ENCODE measurements around the gene TNFRSF1A. TPM values are rescaled to one million over a fixed set of nuclear protein-coding genes. Genes with fewer than 3 reads are reported as not detected.
"Not testable (repeated sequence)": the region's sequence is repeated elsewhere in the genome, so short reads cannot be mapped to it uniquely, and the experiment has no call there.

The TNFRSF1A gene
- total and polyA plus RNA-seq, 10 donors, result 22.5 to 578 (median 211) TPM

GRCh38 chr12:6345319-6346091 is 3.6 kb upstream of the TNFRSF1A start:
- 41 to 54% (median 47%) methylated on average over 10 of the region's 10 CpGs for WGBS, 5 donors

GRCh38 chr12:6344101-6344660 is 2.3 kb upstream of the TNFRSF1A start:
- DNase-seq; H3K36me3 ChIP-seq; H3K9me3 ChIP-seq; H3K4me3 ChIP-seq; intact Hi-C loops (cut with DNase I; ENCODE audit: low total_unique reads): not testable (repeated sequence)
- peak overlapping the region in 5 of 8 donors; percentile 95 to 99 (median 98) for H3K27ac ChIP-seq
- H3K4me1 ChIP-seq, result peaks cover 22 to 93% (median 65%) of the 10 kb centered on the region in 6 donors
- WGBS, 5 donors, result 87 to 94% (median 91%) methylated on average over 9 to 11 of the region's 11 CpGs
- H3K27me3 ChIP-seq (replicated peaks in 1 of 7), result peaks cover 0 to 73% (median 0%) of the 10 kb centered on the region in 7 donors

More at GRCh38 chr12:6345319-6346091, 3.6 kb upstream of the TNFRSF1A start:
- DNase-seq, result peak; percentile 86
- peak overlapping the region in 7 of 8 donors; percentile 74 to 99 (median 84) for H3K27ac ChIP-seq
- peaks cover 22 to 80% (median 57%) of the 10 kb centered on the region in 6 donors for H3K4me1 ChIP-seq
- peak overlapping the region in 1 of 8 donors; percentile 48 for H3K4me3 ChIP-seq
- peaks cover 0 to 70% (median 0%) of the 10 kb centered on the region in 7 donors for H3K27me3 ChIP-seq (replicated peaks in 1 of 7)
- no peaks in the 10 kb centered on the region for H3K9me3 ChIP-seq
- intact Hi-C loops (cut with DNase I; ENCODE audit: low total_unique reads), result no loop called here
- H3K36me3 ChIP-seq, result no peaks in the 10 kb centered on the region
- TF ChIP-seq, protein P1, sequence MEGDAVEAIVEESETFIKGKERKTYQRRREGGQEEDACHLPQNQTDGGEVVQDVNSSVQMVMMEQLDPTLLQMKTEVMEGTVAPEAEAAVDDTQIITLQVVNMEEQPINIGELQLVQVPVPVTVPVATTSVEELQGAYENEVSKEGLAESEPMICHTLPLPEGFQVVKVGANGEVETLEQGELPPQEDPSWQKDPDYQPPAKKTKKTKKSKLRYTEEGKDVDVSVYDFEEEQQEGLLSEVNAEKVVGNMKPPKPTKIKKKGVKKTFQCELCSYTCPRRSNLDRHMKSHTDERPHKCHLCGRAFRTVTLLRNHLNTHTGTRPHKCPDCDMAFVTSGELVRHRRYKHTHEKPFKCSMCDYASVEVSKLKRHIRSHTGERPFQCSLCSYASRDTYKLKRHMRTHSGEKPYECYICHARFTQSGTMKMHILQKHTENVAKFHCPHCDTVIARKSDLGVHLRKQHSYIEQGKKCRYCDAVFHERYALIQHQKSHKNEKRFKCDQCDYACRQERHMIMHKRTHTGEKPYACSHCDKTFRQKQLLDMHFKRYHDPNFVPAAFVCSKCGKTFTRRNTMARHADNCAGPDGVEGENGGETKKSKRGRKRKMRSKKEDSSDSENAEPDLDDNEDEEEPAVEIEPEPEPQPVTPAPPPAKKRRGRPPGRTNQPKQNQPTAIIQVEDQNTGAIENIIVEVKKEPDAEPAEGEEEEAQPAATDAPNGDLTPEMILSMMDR (IDR thresholded peaks at IDR 0.05 in 8 of 11, conservative IDR thresholded peaks at IDR 0.05 in 3 of 11), result no peak
- TF ChIP-seq POLR2A (IDR thresholded peaks at IDR 0.05) (peak in 1 of 3 donors; percentile 3), POLR2AphosphoS5 (IDR thresholded peaks at IDR 0.05) (peak; percentile 23 to 75 (median 64))

GRCh38 chr12:6343518-6343917 is 1.6 kb upstream of the TNFRSF1A start:
- Histone ChIP-seq H3K27ac (peak overlapping the region in 7 of 8 donors; percentile 14 to 99 (median 96)), H3K4me3 (no peak overlapping the region), H3K4me1 (peaks cover 22 to 99% (median 72%) of the 10 kb centered on the region in 6 donors), H3K9me3 (no peaks in the 10 kb centered on the region), H3K27me3 (replicated peaks in 1 of 7) (peaks cover 0 to 78% (median 0%) of the 10 kb centered on the region in 7 donors), H3K36me3 (no peaks in the 10 kb centered on the region)
- 46 to 58% (median 54%) methylated on average over 5 of the region's 5 CpGs for WGBS, 5 donors
- intact Hi-C loops (cut with DNase I; ENCODE audit: low total_unique reads), result no loop called here
- DNase-seq, result no peak
- TF ChIP-seq, protein P1 (IDR thresholded peaks at IDR 0.05 in 8 of 11, conservative IDR thresholded peaks at IDR 0.05 in 3 of 11), result no peak

- H3K27me3 ChIP-seq (replicated peaks in 1 of 7), result peaks cover 0 to 72% (median 0%) of the 10 kb centered on the region in 7 donors
- DNase-seq, result no peak
- H3K36me3 ChIP-seq, result no peaks in the 10 kb centered on the region
- H3K27ac ChIP-seq, result peak overlapping the region; percentile 86 to 99 (median 96)
- peaks cover 28 to 99% (median 74%) of the 10 kb centered on the region in 6 donors for H3K4me1 ChIP-seq
- TF ChIP-seq, protein P1 (IDR thresholded peaks at IDR 0.05 in 8 of 11, conservative IDR thresholded peaks at IDR 0.05 in 3 of 11), result no peak
- TF ChIP-seq POLR2AphosphoS5 (IDR thresholded peaks at IDR 0.05) (no peak), POLR2A (IDR thresholded peaks at IDR 0.05) (no peak)
- intact Hi-C loops (cut with DNase I; ENCODE audit: low total_unique reads), result no loop called here
- no peaks in the 10 kb centered on the region for H3K9me3 ChIP-seq
- H3K4me3 ChIP-seq, result peak overlapping the region; percentile 64 to 97 (median 88)
- WGBS, 5 donors, result 38 to 51% (median 47%) methylated on average over 7 of the region's 7 CpGs
These were observed 439 bp upstream of the TNFRSF1A start for GRCh38 chr12:6342140-6342889.

Measured in spleen (tissue), 11 donors.